ENCODE results near the gene CREB3L4. TPM values are rescaled to one million over a fixed set of nuclear protein-coding genes. Genes with fewer than 3 reads are reported as not detected.

Gene CREB3L4
- total RNA-seq, 3 donors from 2014 or later: 4.2 to 4.3 (median 4.3) TPM

DNA sequence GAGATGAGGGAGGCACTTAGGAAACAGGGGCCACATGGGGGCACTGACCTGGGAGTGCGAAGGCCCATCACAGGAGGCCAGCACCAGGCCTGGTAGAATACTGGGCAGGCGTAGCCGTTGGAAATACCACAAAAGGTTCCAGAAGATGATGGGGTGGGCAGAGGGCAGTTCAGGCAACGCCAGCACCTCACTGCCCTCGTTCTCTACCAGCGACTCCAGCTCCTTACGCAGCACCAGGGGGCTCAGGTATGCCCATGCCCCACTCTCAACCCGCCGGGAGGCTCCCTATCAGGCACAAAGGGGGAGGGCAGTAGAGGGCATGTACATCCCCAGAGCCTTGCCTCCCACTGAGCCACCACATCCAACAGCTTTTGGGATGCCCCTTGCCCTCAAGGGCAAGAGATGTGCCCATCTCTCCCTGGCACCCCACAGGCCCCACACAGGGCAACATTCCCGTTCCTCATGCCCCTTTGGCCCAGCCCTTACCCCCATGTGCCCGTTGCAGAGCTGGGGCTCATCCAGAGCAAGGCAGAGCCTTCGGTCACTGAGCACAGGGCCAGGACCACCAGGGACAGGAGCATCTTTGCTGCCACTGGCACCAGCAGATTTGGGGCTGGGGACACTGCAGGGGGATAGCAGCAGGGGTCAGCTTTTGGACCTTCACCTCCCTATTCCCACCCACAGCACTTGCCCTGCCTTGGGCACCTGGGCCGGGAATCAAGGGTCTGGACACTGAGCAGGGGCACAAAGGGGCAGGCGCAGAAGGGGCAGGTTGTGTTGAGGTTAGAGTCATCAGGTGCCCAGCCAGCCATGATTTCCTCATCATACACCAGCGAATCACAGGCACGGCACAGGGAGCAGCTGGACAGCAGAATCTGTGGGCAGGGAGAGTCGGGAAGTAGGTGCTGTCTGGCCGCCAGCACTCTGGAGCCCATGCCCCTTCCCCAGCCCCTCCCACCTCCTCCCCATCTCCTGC lies 35.3 kb upstream of the CREB3L4 start:
- no peak for DNase-seq
- no peak for ATAC-seq
- Mint-ChIP-seq H3K4me3 (no peak overlapping the region), H3K36me3 (ENCODE audit: insufficient read depth) (peaks cover 25% of the 10 kb centered on the region), H3K27me3 (ENCODE audit: low read depth) (no peaks in the 10 kb centered on the region), H3K4me1 (ENCODE audit: low read depth) (peaks cover 4% of the 10 kb centered on the region), H3K9me3 (no peaks in the 10 kb centered on the region)

DNA sequence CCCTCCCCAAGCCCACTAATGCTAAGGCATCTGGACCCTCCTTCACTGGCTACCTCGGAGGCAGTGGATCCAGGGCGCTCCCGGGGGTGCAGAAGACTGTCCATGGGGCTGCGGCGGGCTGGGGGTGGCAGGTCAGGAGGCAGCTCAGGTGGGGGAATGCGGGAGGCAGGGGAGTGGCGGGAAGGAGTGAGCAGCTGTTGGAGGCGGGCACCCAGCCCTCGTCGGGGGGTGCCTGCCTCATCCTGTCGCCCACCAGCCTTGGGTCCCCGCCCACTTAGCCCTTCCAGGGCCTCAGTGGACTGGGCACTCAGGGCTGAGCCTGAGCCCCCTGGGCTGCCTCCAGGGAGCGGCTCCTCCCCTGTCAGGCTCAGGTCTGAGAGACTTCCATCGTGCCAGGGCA lies 34.3 kb upstream of the CREB3L4 start:
- DNase-seq (no peak), ATAC-seq (no peak)
- H3K36me3 Mint-ChIP-seq (ENCODE audit: insufficient read depth): peaks cover 28% of the 10 kb centered on the region
- H3K27me3 Mint-ChIP-seq (ENCODE audit: low read depth): no peaks in the 10 kb centered on the region
- no peaks in the 10 kb centered on the region for H3K4me1 Mint-ChIP-seq (ENCODE audit: low read depth)
- no peak overlapping the region for H3K4me3 Mint-ChIP-seq
- H3K9me3 Mint-ChIP-seq: no peaks in the 10 kb centered on the region

DNA sequence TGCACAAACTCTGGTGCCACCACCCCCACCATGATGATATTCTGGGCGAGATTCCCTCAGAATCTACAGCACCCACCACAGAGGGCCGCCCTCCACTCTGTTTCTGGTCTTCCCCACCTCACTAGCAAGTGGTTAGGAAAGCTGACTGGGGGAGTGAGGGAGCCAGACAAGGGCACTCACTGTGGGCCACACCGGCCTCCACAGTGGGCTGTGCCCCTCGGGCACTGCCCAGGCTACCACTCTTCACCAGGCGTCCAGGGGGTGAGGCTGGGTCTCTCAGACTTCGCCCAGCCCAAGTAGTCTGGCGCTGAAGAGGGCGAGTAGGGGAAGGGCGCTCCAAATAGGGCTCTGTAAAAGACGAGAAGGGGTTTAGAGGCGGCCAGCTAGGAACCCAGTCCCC lies 33.7 kb upstream of the CREB3L4 start:
- no peaks in the 10 kb centered on the region for H3K9me3 Mint-ChIP-seq
- peaks cover 28% of the 10 kb centered on the region for H3K36me3 Mint-ChIP-seq (ENCODE audit: insufficient read depth)
- no peaks in the 10 kb centered on the region for H3K27me3 Mint-ChIP-seq (ENCODE audit: low read depth)
- no peak overlapping the region for H3K4me3 Mint-ChIP-seq
- ATAC-seq: no peak
- DNase-seq: no peak
- no peaks in the 10 kb centered on the region for H3K4me1 Mint-ChIP-seq (ENCODE audit: low read depth)

DNA sequence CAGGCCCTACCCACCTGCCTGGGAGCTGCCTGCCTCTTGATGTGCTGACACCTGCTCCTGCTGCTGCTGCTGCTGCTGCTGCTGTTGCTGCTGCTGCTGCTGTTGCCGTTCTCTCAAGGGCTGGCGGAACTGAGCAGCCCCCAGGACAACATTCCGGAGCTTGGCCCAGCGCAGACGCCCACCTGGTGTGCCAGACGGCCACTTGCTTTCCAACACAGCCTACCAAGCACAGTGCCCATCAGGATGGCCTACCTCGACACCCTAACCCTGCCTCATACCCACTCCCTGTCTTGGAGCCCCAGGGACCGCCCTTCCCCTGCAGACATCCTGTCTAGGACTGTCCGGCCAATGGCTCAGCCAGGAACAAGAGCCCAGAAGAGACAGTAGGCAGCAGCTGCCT lies 33.0 kb upstream of the CREB3L4 start:
- DNase-seq: no peak
- no peak for ATAC-seq
- Mint-ChIP-seq H3K4me3 (no peak overlapping the region), H3K9me3 (no peaks in the 10 kb centered on the region), H3K27me3 (ENCODE audit: low read depth) (no peaks in the 10 kb centered on the region), H3K36me3 (ENCODE audit: insufficient read depth) (peaks cover 36% of the 10 kb centered on the region), H3K4me1 (ENCODE audit: low read depth) (no peaks in the 10 kb centered on the region)

DNA sequence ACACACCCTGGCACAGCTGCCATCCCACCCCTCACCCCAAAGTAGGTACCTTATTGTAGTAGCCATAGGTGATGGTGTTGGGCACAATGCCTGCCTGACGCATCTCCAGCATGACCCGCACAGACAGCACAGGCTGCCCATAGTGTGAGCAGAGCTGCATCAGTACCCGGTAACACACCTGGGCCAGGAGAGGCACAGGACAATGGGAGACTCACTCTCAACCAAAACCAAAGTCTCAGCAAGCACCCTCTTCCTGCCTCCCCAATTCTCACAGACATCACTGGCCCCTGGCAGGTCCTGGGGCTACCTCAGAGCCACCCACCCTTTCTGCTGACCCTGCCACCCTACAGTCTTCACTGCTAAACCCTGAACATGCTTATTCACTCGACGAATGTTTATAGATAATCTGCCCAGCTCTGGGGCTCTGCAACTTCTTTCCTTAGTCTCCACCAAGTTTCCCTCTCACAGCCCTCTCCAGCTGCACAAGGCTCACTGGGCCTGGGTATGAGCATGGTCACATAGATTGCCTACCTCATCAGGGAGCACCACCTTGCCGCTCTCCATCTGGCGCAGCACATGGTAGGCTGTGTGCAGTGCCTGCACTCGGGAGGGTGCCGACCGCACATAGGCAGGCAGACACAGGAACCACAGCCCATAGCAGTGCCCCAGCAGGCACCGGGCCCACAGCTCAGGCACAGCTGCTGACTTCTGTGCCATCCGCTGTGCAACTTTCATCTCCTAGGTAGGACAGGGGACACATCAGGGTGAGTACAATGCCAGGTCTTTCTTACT lies 31.5 kb upstream of the CREB3L4 start:
- no peak overlapping the region for H3K4me3 Mint-ChIP-seq
- no peaks in the 10 kb centered on the region for H3K27me3 Mint-ChIP-seq (ENCODE audit: low read depth)
- peaks cover 45% of the 10 kb centered on the region for H3K36me3 Mint-ChIP-seq (ENCODE audit: insufficient read depth)
- DNase-seq: no peak
- H3K9me3 Mint-ChIP-seq: no peaks in the 10 kb centered on the region
- no peak for ATAC-seq
- H3K4me1 Mint-ChIP-seq (ENCODE audit: low read depth): peaks cover 2% of the 10 kb centered on the region

DNA sequence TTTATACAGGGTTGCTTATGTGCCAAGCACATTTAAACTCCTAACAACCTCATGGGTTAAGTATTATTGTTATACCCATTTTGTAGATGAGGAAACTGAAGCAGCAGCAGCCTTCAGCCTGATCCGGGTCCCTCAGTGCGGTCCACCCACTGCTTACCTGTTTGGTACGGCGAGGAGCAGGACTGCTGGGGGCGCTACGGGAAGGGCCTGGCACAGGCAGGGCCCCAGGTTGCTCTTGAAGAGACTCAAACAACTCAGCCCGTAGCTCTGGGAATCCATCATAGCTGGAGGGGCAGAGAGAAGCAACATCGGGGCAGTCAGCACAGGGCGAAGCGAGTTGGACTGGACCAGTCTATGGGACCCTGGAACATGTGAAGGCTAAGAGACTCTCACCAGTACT lies 30.4 kb upstream of the CREB3L4 start:
- Mint-ChIP-seq H3K27me3 (ENCODE audit: low read depth) (no peaks in the 10 kb centered on the region), H3K36me3 (ENCODE audit: insufficient read depth) (peaks cover 46% of the 10 kb centered on the region), H3K4me3 (no peak overlapping the region), H3K4me1 (ENCODE audit: low read depth) (peaks cover 5% of the 10 kb centered on the region), H3K9me3 (no peaks in the 10 kb centered on the region)
- DNase-seq (no peak), ATAC-seq (no peak)

DNA sequence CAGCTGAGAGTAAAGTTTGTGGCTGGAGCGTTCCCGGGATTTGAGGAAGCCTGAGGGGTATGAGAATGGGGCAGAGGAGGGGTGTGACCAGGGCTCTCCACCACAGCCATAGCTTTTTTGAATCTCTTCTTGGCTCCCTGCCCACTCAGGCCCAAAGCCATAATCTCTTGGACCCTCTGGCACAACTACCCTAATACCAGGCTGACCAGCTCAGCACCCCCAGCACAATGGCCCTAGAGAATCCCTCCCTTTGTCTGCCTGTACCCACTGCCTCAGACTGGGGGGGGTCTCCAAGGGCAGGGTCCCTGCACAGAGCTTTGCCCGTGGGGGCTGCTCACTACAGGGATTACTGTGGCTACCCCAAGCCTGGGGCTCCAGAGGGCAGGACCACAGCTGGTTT lies 28.7 kb upstream of the CREB3L4 start:
- H3K27me3 Mint-ChIP-seq (ENCODE audit: low read depth): no peaks in the 10 kb centered on the region
- no peak for ATAC-seq
- no peaks in the 10 kb centered on the region for H3K9me3 Mint-ChIP-seq
- peaks cover 53% of the 10 kb centered on the region for H3K36me3 Mint-ChIP-seq (ENCODE audit: insufficient read depth)
- no peak overlapping the region for H3K4me3 Mint-ChIP-seq
- no peak for DNase-seq
- H3K4me1 Mint-ChIP-seq (ENCODE audit: low read depth): peaks cover 17% of the 10 kb centered on the region

DNA sequence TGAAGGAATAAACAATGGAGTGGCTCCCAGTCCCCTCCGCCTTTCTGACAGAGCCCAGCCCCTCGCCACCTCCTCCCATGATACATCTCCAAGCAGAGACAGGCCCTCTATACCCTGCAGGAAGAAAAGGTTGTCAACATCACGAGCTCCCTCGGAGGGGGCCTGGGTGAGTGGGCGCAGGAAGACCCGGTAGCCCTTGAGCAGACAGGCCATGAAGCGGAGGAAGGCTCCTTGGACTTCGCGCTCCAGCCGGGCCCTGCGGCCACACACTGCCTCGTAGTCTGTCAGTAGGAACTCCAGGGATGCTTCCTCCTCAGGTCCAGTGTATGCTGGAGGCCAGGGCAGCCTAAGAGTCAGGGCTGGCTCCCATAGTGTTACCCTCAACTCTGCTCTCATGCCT lies 28.2 kb upstream of the CREB3L4 start:
- Mint-ChIP-seq H3K27me3 (ENCODE audit: low read depth) (no peaks in the 10 kb centered on the region), H3K9me3 (no peaks in the 10 kb centered on the region), H3K4me1 (ENCODE audit: low read depth) (peaks cover 22% of the 10 kb centered on the region), H3K36me3 (ENCODE audit: insufficient read depth) (peaks cover 52% of the 10 kb centered on the region), H3K4me3 (no peak overlapping the region)
- DNase-seq (no peak), ATAC-seq (no peak)

DNA sequence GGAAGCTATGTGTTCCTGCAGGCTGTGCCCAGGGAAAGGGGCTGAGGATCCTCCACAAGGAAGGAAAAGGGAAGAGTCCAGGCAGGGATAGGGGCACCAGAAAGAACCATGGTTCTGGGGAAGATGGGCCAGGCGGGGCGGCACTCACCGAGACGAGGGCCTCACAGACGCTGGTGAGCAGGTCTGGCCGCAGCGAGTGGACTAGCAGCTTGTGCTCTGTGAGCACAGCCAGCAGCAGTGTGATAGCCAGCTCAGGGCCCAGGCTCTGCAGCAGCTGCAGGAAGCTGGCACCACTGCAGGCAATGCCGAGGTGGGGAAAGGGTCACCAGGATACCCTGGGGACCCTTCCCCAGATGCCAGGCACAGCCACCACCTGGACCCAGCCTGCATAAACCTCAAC lies 26.9 kb upstream of the CREB3L4 start:
- ATAC-seq (no peak), DNase-seq (no peak)
- Mint-ChIP-seq H3K4me1 (ENCODE audit: low read depth) (peaks cover 28% of the 10 kb centered on the region), H3K36me3 (ENCODE audit: insufficient read depth) (peaks cover 46% of the 10 kb centered on the region), H3K27me3 (ENCODE audit: low read depth) (no peaks in the 10 kb centered on the region), H3K9me3 (no peaks in the 10 kb centered on the region), H3K4me3 (no peak overlapping the region)

DNA sequence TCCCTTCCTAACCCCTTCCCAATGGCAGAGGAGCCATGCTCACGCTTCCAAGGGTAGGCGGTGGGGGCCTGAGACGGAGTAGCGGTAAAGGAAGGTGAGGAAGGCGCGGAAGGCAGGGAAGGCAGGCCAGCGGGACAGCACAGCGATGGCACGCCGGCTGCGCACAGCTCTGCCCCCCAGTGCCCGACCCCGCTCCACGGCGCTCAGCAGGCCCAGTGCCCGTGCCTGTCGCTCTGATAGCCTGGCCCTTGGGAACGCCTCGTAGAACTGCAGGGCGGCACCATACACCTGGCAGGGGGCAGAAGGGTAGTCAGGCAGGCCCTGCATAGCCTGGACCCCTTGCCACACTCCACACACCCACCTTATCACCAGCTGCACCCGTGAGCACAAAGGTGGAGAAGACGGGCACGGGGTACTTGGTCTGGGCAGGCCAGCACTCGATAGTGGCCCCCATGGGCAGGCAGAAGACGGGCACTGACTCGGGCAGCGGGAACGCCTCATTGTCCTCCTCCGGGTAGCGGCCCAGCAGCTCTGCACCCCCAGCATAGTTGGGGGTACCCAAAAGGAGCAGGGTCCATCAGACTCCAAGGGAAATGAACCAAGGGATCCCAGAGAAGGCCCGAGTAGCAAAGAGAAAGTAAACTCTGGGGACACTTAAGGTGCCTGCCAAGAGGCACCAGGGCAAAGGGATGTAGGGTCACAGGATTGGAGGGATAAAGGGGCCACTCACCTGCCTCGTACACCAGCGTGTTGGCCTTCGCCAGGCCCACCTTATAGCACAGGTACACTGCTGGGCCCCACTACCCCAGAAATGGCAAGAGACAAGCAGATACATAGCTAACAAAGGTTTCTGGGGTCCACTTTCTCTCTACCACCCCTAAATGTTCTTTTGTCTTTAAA lies 25.6 kb upstream of the CREB3L4 start:
- Mint-ChIP-seq H3K9me3 (no peaks in the 10 kb centered on the region), H3K4me1 (ENCODE audit: low read depth) (peaks cover 33% of the 10 kb centered on the region), H3K4me3 (no peak overlapping the region), H3K36me3 (ENCODE audit: insufficient read depth) (peaks cover 39% of the 10 kb centered on the region), H3K27me3 (ENCODE audit: low read depth) (no peaks in the 10 kb centered on the region)
- DNase-seq (no peak), ATAC-seq (no peak)

DNA sequence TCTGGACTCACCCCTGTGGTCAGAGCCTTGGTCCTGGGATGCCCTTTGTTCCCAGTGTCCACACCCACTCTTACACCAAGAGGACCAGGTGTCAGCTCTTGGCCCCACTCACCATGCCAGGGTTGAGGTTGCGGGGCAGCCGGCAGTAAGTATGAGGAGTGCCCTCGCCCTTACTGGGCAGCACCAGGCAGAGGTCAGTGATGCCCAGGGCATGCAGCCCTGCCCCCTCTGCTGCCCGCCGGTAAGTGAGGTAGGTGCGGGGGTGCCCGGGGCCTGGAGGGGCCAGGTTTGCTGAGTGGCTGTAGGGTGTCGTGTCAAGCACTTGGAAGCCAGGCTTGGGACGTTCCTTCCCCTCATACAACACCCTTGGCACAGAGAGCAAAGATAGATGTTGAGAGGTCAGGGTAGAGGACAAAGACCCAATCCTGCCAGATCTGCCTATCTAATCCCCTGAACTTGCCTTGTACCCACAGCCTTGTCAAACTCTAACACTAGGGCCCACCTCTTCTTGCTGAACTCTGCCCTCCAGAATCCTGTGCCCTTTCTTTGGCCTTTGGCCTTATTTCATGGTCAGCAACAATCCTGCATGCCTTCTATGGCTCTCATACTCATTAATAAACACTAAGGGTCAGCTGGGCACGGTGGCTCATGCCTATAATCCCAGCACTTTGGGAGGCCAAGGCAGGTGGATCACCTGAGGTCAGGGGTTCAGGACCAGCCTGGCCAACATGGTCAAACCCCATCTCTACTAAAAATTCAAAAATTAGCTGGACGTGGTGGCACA lies 24.7 kb upstream of the CREB3L4 start:
- H3K9me3 Mint-ChIP-seq: no peaks in the 10 kb centered on the region
- DNase-seq (no peak), ATAC-seq (no peak)
- H3K27me3 Mint-ChIP-seq (ENCODE audit: low read depth): no peaks in the 10 kb centered on the region
- no peak overlapping the region for H3K4me3 Mint-ChIP-seq
- H3K4me1 Mint-ChIP-seq (ENCODE audit: low read depth): peaks cover 33% of the 10 kb centered on the region
- H3K36me3 Mint-ChIP-seq (ENCODE audit: insufficient read depth): peaks cover 32% of the 10 kb centered on the region

DNA sequence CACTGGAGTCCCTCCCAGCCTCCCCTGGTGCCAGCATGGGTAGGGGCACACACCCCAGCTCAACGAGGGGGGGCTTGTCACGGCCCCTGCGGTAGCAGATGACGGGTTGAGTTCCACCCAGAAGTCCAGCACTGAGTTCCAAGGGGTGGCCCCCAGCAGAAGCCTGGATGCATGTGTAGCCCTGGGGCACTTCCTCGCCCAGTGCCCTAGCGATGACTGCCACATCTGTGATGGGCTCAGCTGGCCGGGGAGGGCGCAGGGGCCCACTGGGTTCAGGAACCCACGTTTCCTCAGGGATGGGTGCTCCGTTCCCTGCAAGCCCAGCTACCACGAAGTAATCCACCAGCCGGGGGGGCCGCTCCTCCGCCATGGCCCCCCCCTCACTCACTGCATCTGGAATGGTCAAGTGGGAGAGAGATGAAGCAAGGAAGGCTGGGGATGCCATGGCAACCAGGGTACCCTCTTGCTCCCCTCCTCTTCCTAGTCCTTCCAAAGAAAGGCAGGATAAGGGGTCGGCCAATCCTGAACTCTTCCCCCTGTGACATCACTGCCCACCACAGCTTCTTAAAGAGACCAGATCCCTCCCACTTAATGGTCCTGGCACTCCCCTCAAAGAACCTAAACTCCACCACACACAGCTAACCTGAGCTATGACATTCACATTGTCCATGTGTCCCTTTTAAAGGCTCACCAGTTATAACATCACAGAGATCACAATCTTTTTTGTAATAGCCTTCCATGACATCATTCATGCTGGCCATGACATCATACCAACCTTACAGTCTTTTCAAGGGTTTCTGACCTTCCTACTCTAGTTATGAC lies 23.5 kb upstream of the CREB3L4 start:
- DNase-seq (no peak), ATAC-seq (no peak)
- Mint-ChIP-seq H3K4me3 (peak overlapping the region; percentile 92), H3K4me1 (ENCODE audit: low read depth) (peaks cover 33% of the 10 kb centered on the region), H3K27me3 (ENCODE audit: low read depth) (no peaks in the 10 kb centered on the region), H3K36me3 (ENCODE audit: insufficient read depth) (peaks cover 33% of the 10 kb centered on the region), H3K9me3 (no peaks in the 10 kb centered on the region)

DNA sequence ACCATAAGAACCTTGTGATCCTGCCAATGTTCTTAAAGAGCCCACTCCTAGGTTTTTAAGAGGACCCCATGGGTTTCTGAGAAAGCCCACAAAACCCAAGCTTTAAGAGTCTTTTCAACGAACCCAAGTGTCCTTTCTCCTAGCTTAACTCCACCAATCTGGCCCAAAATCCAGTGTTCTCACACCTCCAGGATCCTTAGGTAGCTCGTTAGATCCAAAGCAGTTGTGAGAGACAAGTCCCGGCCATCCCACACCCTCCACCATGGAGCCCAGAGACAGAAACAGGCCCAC lies 22.9 kb upstream of the CREB3L4 start:
- ATAC-seq (no peak), DNase-seq (no peak)
- Mint-ChIP-seq H3K9me3 (no peaks in the 10 kb centered on the region), H3K4me1 (ENCODE audit: low read depth) (peaks cover 33% of the 10 kb centered on the region), H3K4me3 (peak overlapping the region; percentile 92), H3K36me3 (ENCODE audit: insufficient read depth) (peaks cover 27% of the 10 kb centered on the region), H3K27me3 (ENCODE audit: low read depth) (no peaks in the 10 kb centered on the region)
